Thymus (tissue), 11 donors: ENCODE measurements around the gene TAS2R46. TPM values are rescaled to one million over a fixed set of nuclear protein-coding genes. Genes with fewer than 3 reads are reported as not detected.

Experiments used
- DNase-seq, 9 donors: peaks; one replicate each; pipeline ENCODE4 v3.0.0-alpha.2; 2013; ENCODE audit warnings: low spot score in 9 of 9, low read depth in 6 of 9, missing footprints in 1 of 9
- H3K27ac ChIP-seq, 2 donors: one replicate each; pipeline ENCODE4 v1.5.1; 2013; ENCODE audit warnings: control low read depth in 1 of 2, low read depth in 1 of 2, low read length in 1 of 2, mild to moderate bottlenecking in 1 of 2, moderate library complexity in 1 of 2
- H3K27me3 ChIP-seq, 2 donors: one replicate each; pipeline ENCODE4 v1.5.1; 2013; ENCODE audit warnings: low read length in 1 of 2; ENCODE audit not compliant: control insufficient read depth in 2 of 2, insufficient read depth in 1 of 2
- H3K36me3 ChIP-seq, 2 donors: one replicate each; pipeline ENCODE4 v1.5.1; 2013; ENCODE audit warnings: low read length in 1 of 2, mild to moderate bottlenecking in 1 of 2, moderate library complexity in 1 of 2; ENCODE audit not compliant: control insufficient read depth in 2 of 2, insufficient read depth in 2 of 2
- H3K4me1 ChIP-seq, 2 donors: one replicate each; pipeline ENCODE4 v1.5.1; 2013; ENCODE audit warnings: low read length in 2 of 2; ENCODE audit not compliant: control insufficient read depth in 2 of 2, insufficient read depth in 2 of 2
- H3K4me3 ChIP-seq, 2 donors: one replicate each; pipeline ENCODE4 v1.5.1; 2013; ENCODE audit warnings: low read length in 2 of 2, control low read depth in 1 of 2, mild to moderate bottlenecking in 1 of 2
- H3K9me3 ChIP-seq, 2 donors: one replicate each; pipeline ENCODE4 v1.5.1; 2013; ENCODE audit warnings: low read length in 1 of 2, mild to moderate bottlenecking in 1 of 2; ENCODE audit not compliant: control insufficient read depth in 2 of 2, insufficient read depth in 1 of 2
- WGBS: extraction: QIAGEN DNeasy Blood & Tissue Kit; methylation state at CpG from one replicate; pipeline ENCODE4 v1.1.7; 2013; 5-methylcytosine and 5-hydroxymethylcytosine counted together
- polyA plus RNA-seq: library from polyadenylated mRNA; stranded (reverse); fragments of 200-250 nt; gene quantifications from one replicate; pipeline ENCODE4 v1.2.3, GENCODE V29; 2013
- total RNA-seq: library from RNA; stranded (reverse); fragments of 120-200 nt; gene quantifications from one replicate; pipeline ENCODE4 v1.2.4, GENCODE V29; 2013
- donor health status: healthy.

TAS2R46 gene
- total and polyA plus RNA-seq, 2 donors: 0.05 to 0.61 TPM

DNA sequence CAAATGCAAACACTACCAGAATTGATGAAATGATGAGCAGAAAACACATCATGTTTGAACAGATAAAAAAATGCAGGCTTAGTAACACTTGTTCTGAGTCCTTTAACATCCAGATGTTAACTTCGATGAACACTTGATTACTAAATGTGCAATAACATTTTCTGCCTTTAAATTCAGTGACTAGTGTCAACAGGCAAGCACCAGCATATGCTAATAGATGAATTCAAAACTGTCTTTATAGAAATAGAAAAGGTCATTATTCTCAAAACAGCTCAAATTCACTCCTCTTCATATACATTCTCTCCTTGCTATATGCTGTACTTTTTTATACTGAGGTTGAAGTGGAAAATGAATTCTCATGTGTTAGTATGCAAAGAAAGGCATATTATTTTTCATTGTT lies 39.6 kb downstream of the TAS2R46 start, which contains the start of gene TAS2R19:
Gene TAS2R19 (minus strand): TSS at position 101 of the 400 bp plus-strand sequence. CDS start 49 bp downstream, at position 52.
- DNase-seq: no peak
- no peaks in the 10 kb centered on the region for H3K4me1 ChIP-seq
- H3K27me3 ChIP-seq: no peaks in the 10 kb centered on the region
- no peak within 1 kb of the TSS for H3K4me3 ChIP-seq
- H3K27ac ChIP-seq: no peak within 1 kb of the TSS
- H3K9me3 ChIP-seq: no peaks in the 10 kb centered on the region
- H3K36me3 ChIP-seq: peaks cover 3 to 4% of the 10 kb centered on the region in 2 donors
- WGBS: 99% methylated on average over 1 of the region's 1 CpG

DNA sequence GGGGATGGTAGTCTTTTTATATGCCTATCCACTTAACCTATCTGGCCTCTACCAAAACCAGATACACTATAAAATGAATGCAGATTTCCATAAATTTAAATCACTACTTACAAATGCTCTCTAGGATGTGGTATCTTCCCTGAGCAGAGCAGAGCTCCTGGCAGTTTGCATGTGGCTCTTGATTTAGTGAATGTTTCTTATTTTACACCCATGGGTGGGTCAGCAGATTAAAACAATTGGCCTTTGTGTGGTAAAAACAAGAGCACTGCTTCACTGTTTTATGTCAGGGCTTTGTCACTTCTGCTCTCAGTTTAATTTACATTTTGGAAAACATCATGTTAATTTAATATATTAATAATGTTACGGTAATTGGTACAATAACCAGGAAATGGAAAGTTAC lies 45.2 kb downstream of the TAS2R46 start:
- Histone ChIP-seq H3K27ac (no peak overlapping the region), H3K4me1 (no peaks in the 10 kb centered on the region), H3K9me3 (no peaks in the 10 kb centered on the region), H3K36me3 (peaks cover 0 to 2% of the 10 kb centered on the region in 2 donors), H3K4me3 (no peak overlapping the region), H3K27me3 (no peaks in the 10 kb centered on the region)
- 100% methylated on average over 1 of the region's 1 CpG for WGBS
- no peak for DNase-seq

DNA sequence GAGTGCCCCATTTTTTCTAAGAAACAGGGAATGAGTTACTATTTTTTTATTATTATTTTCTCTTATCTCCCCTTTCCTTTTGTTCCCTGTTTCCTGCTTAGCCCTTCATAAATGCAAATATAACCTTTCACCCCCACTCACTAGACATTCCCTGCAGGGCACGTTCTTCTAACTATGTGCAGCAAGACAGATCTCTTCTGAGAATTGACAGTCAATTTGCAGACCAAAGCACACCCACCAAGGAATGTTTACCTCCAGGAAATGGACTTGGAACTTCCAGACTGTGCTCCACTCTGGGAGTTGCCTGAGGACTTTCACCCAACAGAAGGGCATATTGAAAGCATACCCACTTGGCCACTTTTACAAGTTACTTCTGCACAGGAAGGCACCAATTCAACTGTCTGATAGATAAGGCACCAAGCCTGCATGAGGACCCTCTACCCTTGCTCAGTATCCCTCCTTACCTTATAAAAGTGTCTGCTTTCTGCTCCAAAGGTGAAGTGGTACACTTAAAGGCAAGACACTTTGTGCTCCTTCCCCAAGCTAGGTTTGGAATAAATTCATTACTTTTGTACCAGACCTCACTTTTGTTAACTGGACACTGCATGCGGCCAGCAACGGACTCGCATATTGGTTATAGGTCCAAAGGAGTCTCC lies 46.2 kb downstream of the TAS2R46 start:
- Histone ChIP-seq H3K4me1 (no peaks in the 10 kb centered on the region), H3K27ac (no peak overlapping the region), H3K36me3 (peaks cover 0 to 2% of the 10 kb centered on the region in 2 donors), H3K27me3 (no peaks in the 10 kb centered on the region), H3K9me3 (no peaks in the 10 kb centered on the region), H3K4me3 (no peak overlapping the region)
- no peak for DNase-seq
- WGBS: 96% methylated on average over 4 of the region's 4 CpGs

DNA sequence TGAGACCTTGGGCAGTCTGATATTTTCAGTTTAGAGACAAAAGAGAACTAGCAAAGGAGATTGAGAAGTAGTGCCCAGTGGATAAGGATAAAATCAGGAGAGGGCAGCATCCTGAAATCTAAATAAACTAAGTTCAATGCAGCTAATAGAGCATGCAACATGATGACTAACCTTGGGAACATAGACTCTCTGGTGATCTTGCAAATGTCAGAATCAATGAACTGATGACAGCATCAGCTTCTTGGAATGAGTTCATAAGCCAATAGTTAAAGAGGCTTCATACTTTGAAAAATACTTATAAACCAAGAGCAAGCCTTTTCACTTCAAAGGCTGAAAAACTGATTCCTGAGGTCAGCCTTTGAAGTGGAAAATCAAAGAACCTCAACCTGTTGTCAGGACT lies 47.9 kb downstream of the TAS2R46 start:
- no peak for DNase-seq
- H3K36me3 ChIP-seq: peaks cover 0 to 2% of the 10 kb centered on the region in 2 donors
- H3K4me3 ChIP-seq: no peak overlapping the region

More for the DNA sequence above, 47.9 kb downstream of the TAS2R46 start:
- Histone ChIP-seq H3K27ac (no peak overlapping the region), H3K9me3 (no peaks in the 10 kb centered on the region), H3K4me1 (no peaks in the 10 kb centered on the region), H3K27me3 (no peaks in the 10 kb centered on the region)

Other genes with a start within 250 kb of the TAS2R46 start
- 0.47 TPM for gene TAS2R10, start 235.9 kb downstream of the TAS2R46 start, total RNA-seq
- gene TAS2R10, start 235.9 kb downstream of the TAS2R46 start, polyA plus RNA-seq: 0.21 TPM
- gene PRR4, start 212.8 kb downstream of the TAS2R46 start, total RNA-seq: 1.5 TPM
- gene PRR4, start 212.8 kb downstream of the TAS2R46 start, polyA plus RNA-seq: 6.4 TPM
- gene PRH1, start 178.0 kb downstream of the TAS2R46 start, total RNA-seq: 18.7 TPM
- 7.4 TPM for gene PRH1, start 178.0 kb downstream of the TAS2R46 start, polyA plus RNA-seq
- gene TAS2R13, start 152.7 kb downstream of the TAS2R46 start, total RNA-seq: 0.52 TPM
- gene TAS2R13, start 152.7 kb downstream of the TAS2R46 start, polyA plus RNA-seq: 0.05 TPM
- gene PRH2, start 133.1 kb downstream of the TAS2R46 start, total RNA-seq: 0.80 TPM
- gene PRH2, start 133.1 kb downstream of the TAS2R46 start, polyA plus RNA-seq: 1.1 TPM
- 1.0 TPM for gene TAS2R14, start 123.0 kb downstream of the TAS2R46 start, total RNA-seq
- 5.3 TPM for gene TAS2R14, start 123.0 kb downstream of the TAS2R46 start, polyA plus RNA-seq
- 0.47 TPM for gene TAS2R50, start 75.4 kb downstream of the TAS2R46 start, total RNA-seq
- not detected for gene TAS2R50, start 75.4 kb downstream of the TAS2R46 start, polyA plus RNA-seq
- gene TAS2R20, start 64.0 kb downstream of the TAS2R46 start, total RNA-seq: 0.76 TPM
- 0.30 TPM for gene TAS2R20, start 64.0 kb downstream of the TAS2R46 start, polyA plus RNA-seq
- 2.0 TPM for gene TAS2R19, start 39.7 kb downstream of the TAS2R46 start, total RNA-seq
- 1.6 TPM for gene TAS2R19, start 39.7 kb downstream of the TAS2R46 start, polyA plus RNA-seq
- 2.0 TPM for gene TAS2R31, start 30.9 kb downstream of the TAS2R46 start, total RNA-seq
- 0.75 TPM for gene TAS2R31, start 30.9 kb downstream of the TAS2R46 start, polyA plus RNA-seq
- gene TAS2R43, start 30.0 kb upstream of the TAS2R46 start, total RNA-seq: 0.94 TPM
- gene TAS2R43, start 30.0 kb upstream of the TAS2R46 start, polyA plus RNA-seq: 0.14 TPM
- gene TAS2R30, start 72.3 kb upstream of the TAS2R46 start, total RNA-seq: 1.7 TPM
- gene TAS2R30, start 72.3 kb upstream of the TAS2R46 start, polyA plus RNA-seq: 0.14 TPM
- gene SMIM10L1, start 108.9 kb upstream of the TAS2R46 start, total RNA-seq: 9.6 TPM
- 16.9 TPM for gene SMIM10L1, start 108.9 kb upstream of the TAS2R46 start, polyA plus RNA-seq
- gene TAS2R42, start 124.6 kb upstream of the TAS2R46 start, total RNA-seq: 0.09 TPM
- gene TAS2R42, start 124.6 kb upstream of the TAS2R46 start, polyA plus RNA-seq: 0.05 TPM
- 0.66 TPM for gene PRB3, start 207.4 kb upstream of the TAS2R46 start, total RNA-seq
- gene PRB3, start 207.4 kb upstream of the TAS2R46 start, polyA plus RNA-seq: 2.4 TPM
- gene PRB4, start 248.1 kb upstream of the TAS2R46 start, total RNA-seq: 0.09 TPM
- 1.6 TPM for gene PRB4, start 248.1 kb upstream of the TAS2R46 start, polyA plus RNA-seq